Inflammatory macrophage treated with lipopolysaccharide for 1 hour (primary cell): ENCODE results near the gene MUC13.

Experiments
- DNase-seq, 2 donors: peaks; one replicate each; pipeline ENCODE4 v3.0.0-alpha.2; 2020 to 2022

MUC13 gene

GRCh38 chr3:124941771-124942170, 7.2 kb upstream of the MUC13 start:
- peak; percentile 26 to 31 for DNase-seq

GRCh38 chr3:124939661-124940060, 5.1 kb upstream of the MUC13 start:
- DNase-seq = no peak

GRCh38 chr3:124938896-124939295, 4.3 kb upstream of the MUC13 start:
- no peak for DNase-seq

GRCh38 chr3:124937049-124937448, 2.5 kb upstream of the MUC13 start:
- DNase-seq = no peak

GRCh38 chr3:124935794-124936542, 1.4 kb upstream of the MUC13 start:
- DNase-seq = no peak

DNA sequence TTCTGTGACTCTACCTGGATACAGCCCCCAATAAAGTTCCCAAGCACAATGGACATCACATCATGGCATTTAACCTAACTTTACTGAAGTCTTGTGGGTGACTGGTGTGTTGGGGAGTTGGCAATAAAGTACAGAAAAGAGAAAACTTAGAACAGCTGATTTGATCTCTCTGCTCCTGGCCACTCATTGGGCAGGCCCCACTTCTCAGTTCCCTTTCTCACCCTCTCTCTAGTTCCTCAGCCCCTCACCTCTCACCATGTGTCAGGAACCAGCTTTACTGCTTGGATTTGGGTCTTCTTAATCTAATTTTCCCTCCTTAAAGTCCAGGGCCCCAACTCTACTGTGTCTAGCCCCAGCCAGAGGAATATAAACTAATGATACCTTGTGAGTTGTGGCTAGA, 713 bp upstream of the MUC13 start:
- no peak for DNase-seq

- peak; percentile 20 to 80 for DNase-seq
These were observed 6.0 kb downstream of the MUC13 start for GRCh38 chr3:124928333-124929202.

GRCh38 chr3:124927574-124928045, 6.9 kb downstream of the MUC13 start:
- DNase-seq = no peak

DNA sequence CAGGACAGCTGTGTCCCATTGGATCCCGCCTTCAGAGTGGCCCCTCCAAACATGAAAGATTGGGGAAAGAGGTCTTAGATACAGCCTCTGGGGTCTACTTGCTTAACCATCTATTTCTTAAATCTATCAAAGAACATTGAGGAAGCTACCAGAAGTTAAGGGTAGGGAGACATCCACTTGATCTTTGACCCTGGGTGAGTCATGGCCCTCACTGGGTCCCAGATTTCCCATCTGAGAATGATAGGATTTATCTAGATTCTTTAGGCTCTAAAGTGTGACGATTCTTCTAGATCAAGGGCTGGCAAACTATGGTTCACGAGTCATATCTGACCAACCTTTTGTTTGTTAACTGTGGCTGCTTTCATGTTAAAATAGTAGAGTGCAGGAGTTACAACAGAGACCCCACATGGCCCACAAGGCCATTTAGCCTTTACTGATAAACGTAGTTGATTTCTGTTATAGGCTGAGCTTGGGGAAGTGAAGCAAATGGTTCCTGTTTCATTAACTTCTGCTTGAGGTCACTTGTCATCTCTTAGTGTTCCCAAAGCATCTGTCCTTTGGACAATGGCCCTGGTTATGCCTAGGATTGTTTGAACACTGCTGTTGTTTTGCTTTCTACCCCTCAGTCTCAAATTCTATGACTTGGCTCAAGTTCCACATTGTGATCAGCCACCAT, 8.0 kb downstream of the MUC13 start:
- peak; percentile 30 to 40 for DNase-seq

DNA sequence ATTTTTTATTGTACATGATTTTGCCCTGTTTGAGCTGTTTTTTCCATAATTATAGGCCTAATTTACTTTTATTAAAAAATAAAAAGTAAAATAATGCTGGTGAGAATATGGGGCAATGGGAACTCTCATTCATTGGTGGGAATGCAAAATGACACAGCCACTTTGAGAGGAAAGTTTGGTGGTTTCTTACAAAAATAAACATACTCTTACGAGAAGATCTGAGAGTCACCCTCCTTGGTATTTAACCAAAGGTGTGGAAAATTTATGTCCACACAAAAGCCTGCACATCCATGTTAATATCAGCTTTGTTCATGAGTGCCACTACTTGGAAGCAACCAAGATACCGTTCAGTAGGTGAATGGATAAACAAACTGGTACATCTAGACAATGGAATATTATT, 9.8 kb downstream of the MUC13 start:
- DNase-seq = no peak

DNA sequence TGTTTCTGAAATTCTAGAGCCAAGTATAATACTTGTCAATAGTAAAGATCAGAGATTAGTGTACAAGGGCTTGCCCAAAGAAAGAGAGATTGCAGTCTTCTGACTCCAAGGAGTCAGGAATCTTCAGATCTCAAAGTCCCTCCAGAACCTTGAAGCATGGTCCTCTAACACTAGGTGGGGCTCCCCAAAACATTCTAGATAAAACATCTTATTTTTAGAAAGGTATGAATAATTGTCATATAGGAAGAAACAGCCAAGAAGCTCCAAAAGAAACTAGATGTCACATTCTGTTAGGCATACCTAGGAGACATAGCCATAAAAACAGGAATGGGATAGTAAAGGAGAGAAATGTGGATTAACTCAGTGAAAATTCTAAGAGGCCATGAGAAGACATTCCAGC, 10.7 kb downstream of the MUC13 start:
- DNase-seq = no peak

DNA sequence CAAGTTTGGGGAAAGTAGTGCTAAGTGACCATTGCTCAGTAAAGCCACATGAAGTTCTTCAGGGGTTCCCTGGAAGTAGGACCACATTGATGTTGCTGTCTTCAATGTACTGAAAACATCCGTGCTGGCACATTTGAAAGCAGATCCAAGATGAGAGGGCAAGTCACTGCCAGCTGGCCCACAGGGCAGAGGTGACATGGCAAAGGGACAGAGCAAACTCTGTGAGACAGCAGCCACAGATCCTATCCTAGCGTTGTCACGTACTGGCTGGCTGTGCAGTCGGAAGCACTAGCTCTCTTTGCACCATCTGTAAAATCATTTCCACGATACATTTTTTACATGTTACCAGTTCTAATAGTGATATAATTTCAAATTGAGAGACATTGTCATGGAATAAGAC, 13.8 kb downstream of the MUC13 start:
- DNase-seq = no peak

GRCh38 chr3:124919756-124920155, 14.8 kb downstream of the MUC13 start:
- DNase-seq = no peak

DNA sequence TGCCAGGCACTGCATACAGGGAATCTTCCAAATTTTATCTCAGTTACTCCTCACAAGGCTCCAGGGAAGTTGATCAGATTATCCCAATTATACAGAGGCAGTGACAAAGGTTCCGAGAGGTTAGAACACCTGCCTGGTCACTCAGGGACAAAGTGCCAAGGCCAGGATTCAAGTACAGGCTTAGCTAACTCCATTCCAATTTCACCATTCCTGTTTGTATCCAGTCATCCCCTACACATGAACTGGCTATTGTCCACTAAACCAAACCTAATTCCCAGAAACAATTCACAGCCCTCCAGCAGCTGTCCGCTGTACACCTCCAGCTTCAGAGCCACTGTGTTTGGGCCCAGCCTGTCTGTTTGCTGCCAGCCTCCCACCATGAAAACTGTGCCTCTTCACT, 16.0 kb downstream of the MUC13 start:
- no peak for DNase-seq

DNA sequence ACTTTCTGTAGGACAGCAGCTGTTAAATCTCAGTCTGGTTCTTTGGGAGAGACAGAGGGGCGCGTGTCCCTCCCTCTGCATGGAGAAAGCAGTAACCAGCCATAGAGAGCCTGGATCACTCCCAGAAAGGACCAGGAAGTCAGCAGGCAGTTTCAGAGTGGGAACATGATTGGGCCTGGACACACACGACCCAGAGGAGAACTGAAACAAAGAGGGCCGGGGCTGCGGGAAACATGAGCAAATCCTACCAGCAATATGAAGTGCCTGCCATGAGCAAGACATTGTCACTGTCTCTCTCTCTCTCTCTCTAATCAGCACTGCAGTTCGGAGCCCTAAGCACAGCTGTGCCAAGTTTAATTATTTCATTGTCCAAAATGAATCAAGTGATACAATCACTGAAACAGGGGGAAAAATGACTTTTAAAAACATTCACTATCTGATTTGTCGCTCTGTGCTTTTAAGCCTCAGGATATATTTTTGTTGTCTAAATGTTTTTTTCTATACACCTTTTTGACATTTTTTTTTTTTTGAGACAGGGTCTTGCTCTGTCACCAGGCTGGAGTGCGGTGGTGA, 17.6 kb downstream of the MUC13 start:
- DNase-seq = peak; percentile 10 to 32

- DNase-seq = no peak
These were observed 19.3 kb downstream of the MUC13 start for GRCh38 chr3:124915254-124915653.

GRCh38 chr3:124907957-124908356, 26.6 kb downstream of the MUC13 start:
- no peak for DNase-seq

- peak in 1 of 2 donors; percentile 50 for DNase-seq
These were observed 29.6 kb downstream of the MUC13 start for GRCh38 chr3:124904835-124905492.

GRCh38 chr3:124903896-124904834, 30.4 kb downstream of the MUC13 start:
- no peak for DNase-seq

DNA sequence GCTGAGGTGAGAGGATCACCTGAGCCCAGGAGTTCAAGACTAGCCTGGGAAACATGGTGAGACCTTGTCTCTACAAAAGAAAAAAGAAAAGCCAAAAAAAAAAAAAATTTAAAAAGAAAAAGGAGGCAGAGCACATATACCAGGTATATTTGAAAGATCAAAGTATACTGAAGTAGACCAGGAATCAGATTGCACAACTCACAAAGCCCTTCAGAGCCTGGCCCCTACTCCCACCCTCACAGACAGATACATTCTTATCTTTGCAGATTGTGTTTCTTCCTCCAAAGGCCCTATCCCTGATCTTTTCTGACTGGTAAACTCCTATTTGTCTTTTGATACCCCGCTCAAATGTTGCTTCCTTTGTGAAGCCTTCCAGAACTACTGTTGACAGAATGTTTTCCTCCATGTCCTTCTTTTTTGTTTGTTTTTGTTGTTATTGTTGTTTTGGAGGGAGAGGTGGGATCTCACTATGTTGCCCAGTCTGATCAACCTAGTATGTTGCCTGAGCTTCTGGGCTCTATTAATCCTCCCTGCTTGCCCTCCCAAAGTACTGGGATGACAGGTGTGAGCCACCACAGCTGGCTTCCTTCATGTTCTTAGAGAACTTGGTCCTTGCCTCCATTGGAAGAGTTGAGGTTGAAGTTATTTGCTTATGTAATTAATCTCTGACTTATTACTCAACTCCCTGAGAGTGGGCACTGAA, 37.6 kb downstream of the MUC13 start:
- DNase-seq = no peak

GRCh38 chr3:124895756-124896155, 38.8 kb downstream of the MUC13 start:
- no peak for DNase-seq
